H9 (cell line): ENCODE data around the gene EFNB2. TPM values are rescaled to one million over a fixed set of nuclear protein-coding genes. Genes with fewer than 3 reads are reported as not detected.

Experiments
- DNase-seq: peaks from one replicate; pipeline ENCODE4 v3.0.0-alpha.2; 2017
- H2AFZ ChIP-seq: one replicate; pipeline ENCODE4 v1.6.1; 2013; ENCODE audit warnings: mild to moderate bottlenecking, low read length, control low read depth, moderate library complexity
- H2AK5ac ChIP-seq: 2 replicates; pipeline ENCODE4 v1.6.1; 2013; ENCODE audit warnings: low read length, control low read depth, mixed read lengths; ENCODE audit not compliant: insufficient read length
- H2BK120ac ChIP-seq: one replicate; pipeline ENCODE4 v1.6.1; 2013; ENCODE audit warnings: low read depth, mild to moderate bottlenecking, low read length, control low read depth, inconsistent platforms; ENCODE audit not compliant: poor library complexity, severe bottlenecking
- H2BK12ac ChIP-seq: 2 replicates; pipeline ENCODE4 v1.6.1; 2013; ENCODE audit warnings: low read length, control low read depth, mixed read lengths, low read depth; ENCODE audit not compliant: insufficient read length
- H2BK15ac ChIP-seq: 2 replicates; pipeline ENCODE4 v1.6.1; 2013; ENCODE audit warnings: low read depth, low read length, control low read depth
- H2BK20ac ChIP-seq: one replicate; pipeline ENCODE4 v1.6.1; 2013; ENCODE audit warnings: low read depth, mild to moderate bottlenecking, low read length, control low read depth, inconsistent platforms; ENCODE audit not compliant: poor library complexity, severe bottlenecking
- H2BK5ac ChIP-seq: 2 replicates; pipeline ENCODE4 v1.6.1; 2013; ENCODE audit warnings: low read length, control low read depth, mixed read lengths; ENCODE audit not compliant: insufficient read length
- H3K14ac ChIP-seq: 2 replicates; pipeline ENCODE4 v1.6.1; 2013; ENCODE audit warnings: low read length, control low read depth; ENCODE audit not compliant: insufficient read depth
- H3K18ac ChIP-seq: 2 replicates; pipeline ENCODE4 v1.6.1; 2013; ENCODE audit warnings: low read depth, mild to moderate bottlenecking, mixed read lengths, low read length, control low read depth; ENCODE audit not compliant: insufficient read length
- H3K23ac ChIP-seq: 2 replicates; pipeline ENCODE4 v1.6.1; 2013; ENCODE audit warnings: low read length, control low read depth, mixed read lengths, low read depth; ENCODE audit not compliant: insufficient read length
- H3K23me2 ChIP-seq: 2 replicates; pipeline ENCODE4 v1.6.1; 2013; ENCODE audit warnings: low read depth, mild to moderate bottlenecking, mixed read lengths, low read length, control low read depth; ENCODE audit not compliant: insufficient read length, poor library complexity, severe bottlenecking
- H3K27ac ChIP-seq: 2 replicates; pipeline ENCODE4 v1.5.1; 2013; ENCODE audit warnings: low read length, control low read depth, mixed read lengths, low read depth; ENCODE audit not compliant: insufficient read length
- H3K27me3 ChIP-seq: 2 replicates; pipeline ENCODE4 v1.6.1; 2013; ENCODE audit warnings: low read length, control low read depth, inconsistent platforms; ENCODE audit not compliant: insufficient read depth
- H3K4ac ChIP-seq: 2 replicates; pipeline ENCODE4 v1.6.1; 2013; ENCODE audit warnings: low read depth, mild to moderate bottlenecking, control low read depth, inconsistent platforms, low read length, moderate library complexity
- H3K4me1 ChIP-seq: 2 replicates; pipeline ENCODE4 v1.6.1; 2013; ENCODE audit warnings: low read length, control low read depth, inconsistent platforms; ENCODE audit not compliant: insufficient read depth
- H3K4me2 ChIP-seq: 2 replicates; pipeline ENCODE4 v1.6.1; 2013; ENCODE audit warnings: low read length, control low read depth, mixed read lengths; ENCODE audit not compliant: insufficient read length, insufficient read depth
- H3K56ac ChIP-seq: 2 replicates; pipeline ENCODE4 v1.6.1; 2013; ENCODE audit warnings: low read depth, mild to moderate bottlenecking, mixed read lengths, low read length, control low read depth; ENCODE audit not compliant: insufficient read length
- H3K79me1 ChIP-seq: 2 replicates; pipeline ENCODE4 v1.6.1; 2013; ENCODE audit warnings: low read depth, mild to moderate bottlenecking, moderate library complexity, low read length, control low read depth, inconsistent platforms; ENCODE audit not compliant: insufficient read depth, poor library complexity, severe bottlenecking
- H3K79me2 ChIP-seq: 2 replicates; pipeline ENCODE4 v1.6.1; 2013; ENCODE audit warnings: low read length, control low read depth, inconsistent platforms; ENCODE audit not compliant: insufficient read depth
- H3K9ac ChIP-seq: 2 replicates; pipeline ENCODE4 v1.6.1; 2013; ENCODE audit warnings: low read length, control low read depth, mixed read lengths; ENCODE audit not compliant: insufficient read length; ENCODE audit errors: extremely low read depth
- H3K9me3 ChIP-seq: one replicate; pipeline ENCODE4 v1.6.1; 2013; ENCODE audit warnings: low read depth, low read length, inconsistent platforms; ENCODE audit not compliant: control insufficient read depth
- H3T11ph ChIP-seq: one replicate; pipeline ENCODE4 v1.6.1; 2013; ENCODE audit warnings: mild to moderate bottlenecking, low read length, control low read depth, inconsistent platforms
- H4K20me1 ChIP-seq: one replicate; pipeline ENCODE4 v1.6.1; 2013; ENCODE audit not compliant: control insufficient read depth, insufficient read length, insufficient read depth
- H4K5ac ChIP-seq: 2 replicates; pipeline ENCODE4 v1.6.1; 2013; ENCODE audit warnings: low read depth, mild to moderate bottlenecking, mixed read lengths, low read length, control low read depth; ENCODE audit not compliant: insufficient read length
- H4K8ac ChIP-seq: replicated peaks from 2 replicates; pipeline ENCODE4 v1.6.1; 2013; ENCODE audit warnings: low read length, control low read depth, mixed read lengths, low read depth; ENCODE audit not compliant: insufficient read length
- H4K91ac ChIP-seq: 2 replicates; pipeline ENCODE4 v1.6.1; 2013; ENCODE audit warnings: low read depth, mild to moderate bottlenecking, moderate library complexity, mixed read lengths, low read length, control low read depth; ENCODE audit not compliant: insufficient read length
- H3K27ac Mint-ChIP-seq, 3 experiments: 2 replicates in 2 of 3; 3 replicates in 1 of 3; pipeline ENCODE4 v1.8.0; 2020 to 2021; ENCODE audit warnings: mixed read lengths in 3 of 3, mild to moderate bottlenecking in 1 of 3, moderate library complexity in 1 of 3
- H3K27me3 Mint-ChIP-seq: 2 replicates; pipeline ENCODE4 v1.8.0; 2021; ENCODE audit warnings: low read depth, mild to moderate bottlenecking, moderate library complexity, mixed read lengths
- H3K36me3 Mint-ChIP-seq, 3 experiments: 2 replicates in 2 of 3; 3 replicates in 1 of 3; pipeline ENCODE4 v1.8.0; 2020 to 2021; ENCODE audit warnings: low read depth in 3 of 3, mixed read lengths in 3 of 3; ENCODE audit not compliant: insufficient read depth in 1 of 3
- H3K4me1 Mint-ChIP-seq, 2 experiments: 2 replicates each; pipeline ENCODE4 v1.8.0; 2020; ENCODE audit warnings: mixed read lengths in 2 of 2
- H3K4me3 Mint-ChIP-seq, 2 experiments: 2 replicates in 1 of 2; 3 replicates in 1 of 2; pipeline ENCODE4 v1.8.0; 2020 to 2021; ENCODE audit warnings: mild to moderate bottlenecking in 2 of 2, mixed read lengths in 2 of 2, moderate library complexity in 1 of 2
- H3K9me3 Mint-ChIP-seq, 2 experiments: 2 replicates in 1 of 2; 3 replicates in 1 of 2; pipeline ENCODE4 v1.8.0; 2020; ENCODE audit warnings: mild to moderate bottlenecking in 2 of 2, mixed read lengths in 2 of 2, moderate library complexity in 1 of 2
- CTCF ChIP-seq: fragments of 200-600 bp; sonication (generic); conservative IDR thresholded peaks from 3 replicates; pipeline ENCODE4 v1.8.0; 2021; ENCODE audit warnings: antibody characterized with exemption, mild to moderate bottlenecking
- WGBS: extraction: QIAGEN DNeasy Blood & Tissue Kit; methylation state at CpG from one replicate; pipeline ENCODE4 v1.1.7; 2013; ENCODE audit warnings: missing lambda C conversion rate, low lambda C conversion rate, mixed read lengths; ENCODE audit not compliant: insufficient read length; ENCODE audit errors: extremely low coverage; 5-methylcytosine and 5-hydroxymethylcytosine counted together
- total RNA-seq: library from RNA; stranded (reverse); gene quantifications from 2 replicates; pipeline ENCODE4 v1.2.1, GENCODE V29; 2021

Gene EFNB2
- total RNA-seq, 1 experiment from 2014 or later: 12.7 TPM

- no peak overlapping the region for H3K27ac ChIP-seq
- no peaks in the 10 kb centered on the region for H3K79me1 ChIP-seq
- no peaks in the 10 kb centered on the region for H3K79me2 ChIP-seq
- H3K4me3 Mint-ChIP-seq: no peak overlapping the region
- no peak overlapping the region for H2BK15ac ChIP-seq
- no peak overlapping the region for H3K9ac ChIP-seq
- no peaks in the 10 kb centered on the region for H3K23me2 ChIP-seq
- no peak overlapping the region for H4K91ac ChIP-seq
- no peak overlapping the region for H2BK20ac ChIP-seq
- H2BK5ac ChIP-seq: no peak overlapping the region
- H3K4me2 ChIP-seq: no peak overlapping the region
- H4K5ac ChIP-seq: no peak overlapping the region
- H3K4ac ChIP-seq: no peak overlapping the region
- peaks cover 3 to 5% of the 10 kb centered on the region in 2 experiments for H3K4me1 Mint-ChIP-seq
- H3K27ac Mint-ChIP-seq: no peak overlapping the region
- no peaks in the 10 kb centered on the region for H4K20me1 ChIP-seq
- no peak overlapping the region for H3T11ph ChIP-seq
- no peak for TF ChIP-seq CTCF
- no peaks in the 10 kb centered on the region; a peak in 1 of 5 replicates for H3K9me3 Mint-ChIP-seq
- H4K8ac ChIP-seq: no peak overlapping the region
- H3K23ac ChIP-seq: no peak overlapping the region
- H3K9me3 ChIP-seq: no peaks in the 10 kb centered on the region
- no peak overlapping the region for H2BK120ac ChIP-seq
- H3K4me1 ChIP-seq: no peaks in the 10 kb centered on the region
- no peaks in the 10 kb centered on the region for H3K27me3 ChIP-seq
- no peak overlapping the region for H3K14ac ChIP-seq
- H3K36me3 Mint-ChIP-seq: no peaks in the 10 kb centered on the region
- H2AFZ ChIP-seq: no peak overlapping the region
- H3K27me3 Mint-ChIP-seq: no peaks in the 10 kb centered on the region
- H3K56ac ChIP-seq: no peak overlapping the region
- DNase-seq: no peak
- H3K18ac ChIP-seq: no peak overlapping the region
- H2BK12ac ChIP-seq: no peak overlapping the region
- H2AK5ac ChIP-seq: no peak overlapping the region
- WGBS: no CpG with 5 or more reads among the region's 7 CpGs
Measured at GRCh38 chr13:106453101-106453500, 82.4 kb downstream of the EFNB2 start.
